HG02588 (cell line): Measurements from ENCODE around the gene ZC3H12D.
"Not testable (repeated sequence)": the region's sequence is repeated elsewhere in the genome, so short reads cannot be mapped to it uniquely, and the experiment has no call there.

Source experiments
- ATAC-seq: cut with Tn5 transposase; IDR thresholded peaks from one replicate; pipeline ENCODE4 v1.9.1; 2021; ENCODE audit warnings: mild to moderate bottlenecking, moderate library complexity; ENCODE audit not compliant: unreplicated experiment

Gene ZC3H12D

DNA sequence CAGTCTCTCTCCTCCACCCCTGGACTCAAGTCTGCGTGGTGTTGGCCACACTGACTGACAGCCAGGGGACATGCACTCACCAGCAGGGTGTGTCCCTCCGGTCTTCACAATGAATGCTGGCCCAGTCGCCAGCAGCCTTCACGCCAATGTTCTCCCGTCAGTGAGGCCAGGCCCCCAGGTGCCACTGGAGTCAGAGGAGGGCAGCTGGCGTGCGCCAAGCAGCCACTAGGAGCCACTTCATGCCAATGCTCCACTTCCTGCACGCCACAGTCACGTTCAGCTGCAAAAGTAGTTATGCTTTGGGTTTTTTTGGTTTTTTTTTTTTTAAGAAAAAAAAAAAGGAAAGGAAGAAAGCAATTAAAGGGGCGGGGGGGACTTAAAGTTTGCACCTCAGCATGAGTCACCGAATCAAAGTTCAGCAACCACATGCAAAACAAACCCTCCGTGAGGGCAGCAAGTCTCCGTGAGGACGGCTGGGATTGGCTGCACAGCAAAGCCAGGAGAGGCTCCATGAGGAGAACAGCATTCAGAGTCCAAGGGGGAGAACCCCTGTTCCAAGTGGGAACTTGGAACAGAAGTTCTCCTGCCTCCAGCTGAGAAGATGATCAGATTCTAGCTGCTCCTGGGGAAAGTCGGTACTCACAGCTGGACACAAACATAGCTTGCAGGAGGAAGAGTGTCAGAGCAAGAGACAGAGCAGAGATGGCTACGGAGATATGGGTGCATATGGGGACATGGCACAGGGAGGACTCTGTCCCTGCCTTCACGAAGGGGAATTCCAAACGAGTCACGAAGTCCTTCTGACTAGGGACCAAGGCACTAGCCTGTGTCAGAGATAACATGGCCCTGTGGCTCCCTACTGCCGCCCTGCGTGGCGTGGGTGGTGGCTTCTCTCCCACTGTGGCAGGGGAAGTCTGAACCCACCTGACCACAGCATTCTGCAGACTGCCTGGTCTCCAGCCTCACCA is at the start of gene ZC3H12D:
Gene ZC3H12D (minus strand): TSS at position 282 of the 968 bp plus-strand sequence. CDS start 10,471 bp downstream, outside the sequence.
- ATAC-seq = peak; percentile 40

DNA sequence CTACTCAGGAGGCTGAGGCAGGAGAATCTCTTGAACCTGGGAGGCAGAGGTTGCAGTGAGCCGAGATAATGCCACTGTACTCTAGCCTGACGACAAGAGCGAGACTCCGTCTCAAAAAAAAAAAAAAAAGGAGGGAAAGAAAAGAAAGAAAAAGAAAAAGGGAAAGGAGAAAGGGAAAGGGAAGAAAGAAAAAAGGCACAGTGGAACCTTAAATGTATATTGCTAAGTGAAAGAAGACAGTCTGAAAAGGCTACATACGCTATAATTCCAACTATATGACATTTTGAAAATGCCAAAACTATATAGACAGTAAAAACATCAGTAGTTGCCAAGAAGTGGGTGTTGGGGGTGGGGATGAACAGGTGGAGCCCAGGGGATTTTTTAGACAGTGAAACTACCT is 44.8 kb upstream of the ZC3H12D start:
- no peak for ATAC-seq

DNA sequence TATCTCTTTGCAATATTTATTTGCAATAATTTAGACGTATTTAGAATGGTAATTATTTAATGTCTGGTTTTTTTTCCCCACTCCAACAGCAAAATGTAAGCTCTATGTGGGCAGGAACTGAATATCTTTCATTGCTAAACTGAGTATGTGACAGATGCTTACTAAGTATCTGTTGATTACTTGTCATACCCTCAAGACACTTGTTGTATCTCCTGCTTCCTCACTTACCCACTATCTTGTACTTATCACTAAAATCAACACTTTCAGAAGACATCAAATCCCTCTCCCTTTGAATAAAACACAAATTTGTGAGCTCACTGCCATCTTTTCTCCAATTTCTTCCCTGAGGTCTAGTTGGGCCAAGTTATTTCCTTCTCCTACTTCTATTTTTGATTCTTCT is 30.7 kb upstream of the ZC3H12D start:
- no peak for ATAC-seq

DNA sequence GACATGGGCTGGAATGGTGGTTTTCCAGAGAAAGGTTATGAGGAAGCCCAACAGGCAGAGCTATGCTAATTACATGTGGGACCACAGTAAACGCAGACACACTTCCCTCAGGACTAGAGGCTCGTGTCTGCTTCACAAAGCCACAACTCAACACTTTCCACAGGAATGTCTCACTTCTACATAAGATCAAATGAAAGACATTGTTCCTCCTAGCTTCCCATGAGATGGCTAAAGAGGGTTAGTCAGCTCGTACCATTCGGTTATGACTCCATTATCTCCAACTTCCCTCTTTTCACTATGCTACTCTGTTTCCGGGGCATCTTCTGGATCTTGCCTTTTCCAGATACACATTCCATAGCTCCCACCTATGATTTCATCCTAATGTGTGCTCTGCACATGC is 29.1 kb upstream of the ZC3H12D start:
- ATAC-seq = no peak

DNA sequence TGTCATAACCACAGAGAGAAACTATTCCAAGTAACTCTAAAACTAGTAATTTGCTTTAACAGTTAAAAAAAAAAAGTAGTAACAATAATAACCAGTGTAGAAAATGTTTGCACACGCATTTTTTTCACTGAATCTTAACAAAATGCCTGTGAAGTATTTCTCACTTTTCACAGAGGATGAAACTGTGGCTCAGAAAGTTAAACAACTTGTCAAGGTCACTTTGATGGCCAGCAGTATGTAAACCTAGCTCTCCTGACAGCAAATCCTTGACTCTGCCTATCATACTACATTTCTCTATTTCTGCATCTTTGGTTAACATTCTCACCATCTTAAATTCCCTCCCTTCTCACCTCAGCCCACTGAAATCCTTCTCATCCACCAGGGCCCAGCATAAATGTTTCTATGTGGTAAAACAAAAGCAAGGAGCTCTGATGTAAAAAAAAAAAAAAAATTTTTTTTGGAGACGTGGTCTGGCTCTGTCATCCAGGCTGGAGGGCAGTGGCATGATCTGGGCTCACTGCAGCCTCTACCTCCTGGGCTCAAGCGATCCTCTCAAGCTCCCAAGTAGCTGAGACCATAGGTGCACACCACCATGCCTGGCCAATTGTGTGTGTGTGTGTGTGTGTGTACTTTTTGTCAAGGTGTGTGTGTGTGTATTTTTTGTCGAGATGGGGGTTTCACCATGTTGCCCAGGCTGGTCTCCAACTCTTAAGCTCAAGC is 26.1 kb upstream of the ZC3H12D start:
- no peak for ATAC-seq

DNA sequence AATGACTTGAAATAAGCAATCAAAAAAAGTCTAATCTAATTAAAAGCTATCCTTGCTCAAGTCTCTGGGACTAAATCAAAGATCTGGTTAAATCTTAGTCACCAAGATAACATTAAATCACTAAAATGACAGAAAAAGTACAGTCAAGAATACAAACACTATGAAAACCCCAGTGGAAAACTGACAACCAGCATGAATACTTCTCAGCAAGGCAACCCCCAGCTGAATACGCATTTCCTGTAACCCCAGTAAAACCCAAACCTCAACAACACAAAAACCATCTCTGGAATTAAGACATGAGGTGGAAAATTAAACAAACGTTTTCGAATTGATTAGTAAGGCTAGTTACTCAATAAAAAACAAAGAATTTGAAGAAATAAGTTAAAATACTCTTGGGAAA is 23.7 kb upstream of the ZC3H12D start:
- no peak for ATAC-seq

DNA sequence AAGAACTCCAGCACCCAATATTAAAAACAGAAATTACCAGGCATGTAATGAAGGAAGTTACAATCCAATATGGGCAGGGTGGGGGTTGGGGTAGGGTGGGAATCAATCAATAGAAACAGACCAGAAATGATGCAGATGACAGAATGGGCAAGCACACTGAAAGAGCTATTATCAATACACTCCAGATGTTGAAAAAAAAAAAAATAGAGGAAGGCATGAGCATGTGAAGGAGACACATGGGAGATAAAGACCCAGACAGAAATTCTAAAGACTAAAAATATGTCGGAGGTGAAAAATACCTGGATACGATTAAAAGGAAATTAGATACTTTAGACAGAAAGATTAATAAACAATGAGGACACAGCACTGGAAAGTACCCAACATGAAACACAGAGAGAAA is 19.1 kb upstream of the ZC3H12D start:
- ATAC-seq = no peak

DNA sequence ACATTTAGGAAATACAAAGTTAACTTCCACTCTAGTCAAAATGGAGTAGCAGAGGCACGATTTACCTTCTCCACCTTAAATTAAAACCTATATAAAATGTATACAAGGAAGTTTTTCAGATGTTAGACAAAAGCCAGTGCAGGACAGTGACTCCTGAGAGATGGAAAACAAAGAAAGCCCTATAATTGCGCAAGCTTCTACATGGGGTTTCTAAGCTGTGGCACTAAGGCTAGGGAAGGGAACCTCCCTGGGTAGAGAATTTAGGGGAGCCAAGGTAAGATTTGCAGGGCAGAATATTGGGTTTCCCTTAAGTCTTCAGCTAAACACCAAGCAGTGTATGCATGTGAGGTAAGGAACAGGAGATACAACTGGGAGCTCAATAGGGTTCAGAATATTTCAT is 18.5 kb upstream of the ZC3H12D start:
- no peak for ATAC-seq

DNA sequence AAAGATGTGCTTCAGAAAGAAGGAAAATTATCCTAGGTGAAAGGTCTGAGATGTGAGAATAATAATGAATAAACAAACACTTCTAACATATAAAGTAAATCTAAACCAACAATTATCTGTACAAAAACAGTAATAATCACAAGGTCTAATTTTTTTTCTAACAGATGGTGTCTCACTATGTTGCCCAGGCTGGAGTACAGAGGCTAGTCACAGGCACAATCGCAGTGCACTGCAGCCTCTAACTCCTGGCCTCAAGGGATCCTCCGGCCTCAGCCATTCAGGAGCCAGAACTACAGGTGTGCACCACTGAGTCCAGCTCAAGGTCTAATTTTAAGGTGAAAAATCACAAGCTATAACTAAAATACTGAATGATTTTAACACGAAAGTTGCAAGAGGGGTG is 17.0 kb upstream of the ZC3H12D start:
- ATAC-seq = no peak

DNA sequence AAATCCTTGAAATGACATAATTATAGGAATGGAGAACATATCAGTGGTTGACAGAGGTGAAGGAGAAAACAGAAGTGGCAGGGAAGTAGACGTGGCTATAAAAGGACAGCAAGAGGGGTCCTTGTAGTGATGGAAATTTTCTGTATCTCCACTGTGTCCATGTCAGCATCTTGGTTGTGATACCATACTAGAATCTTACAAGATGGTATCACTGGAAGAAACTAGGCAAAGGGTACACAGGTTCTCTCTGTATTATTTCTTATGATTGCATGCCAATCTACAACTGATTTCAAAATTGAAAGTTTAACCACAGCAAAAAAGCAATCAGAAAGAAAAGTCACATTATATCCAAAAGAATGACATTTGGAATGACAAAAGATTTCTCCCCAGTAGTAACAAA is 16.4 kb upstream of the ZC3H12D start:
- no peak for ATAC-seq

DNA sequence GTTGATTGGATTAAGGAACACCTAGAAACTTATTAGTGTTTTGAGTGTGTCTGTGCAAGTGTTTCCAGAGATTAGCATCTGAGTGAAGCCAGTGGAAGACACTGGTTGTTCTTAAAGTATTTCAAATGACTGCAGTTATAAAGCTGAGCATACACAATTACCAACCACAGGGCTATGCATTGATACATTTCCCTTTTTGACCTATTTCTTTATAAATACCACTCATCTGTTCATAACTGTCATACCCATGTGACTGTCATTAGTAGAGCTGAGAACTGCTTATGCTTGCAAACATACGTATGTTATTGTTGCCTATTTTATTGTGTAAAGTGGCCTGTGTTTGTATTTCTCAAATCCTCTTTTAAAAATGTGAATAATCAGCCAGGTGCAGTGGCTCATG is 15.3 kb upstream of the ZC3H12D start:
- ATAC-seq = no peak

DNA sequence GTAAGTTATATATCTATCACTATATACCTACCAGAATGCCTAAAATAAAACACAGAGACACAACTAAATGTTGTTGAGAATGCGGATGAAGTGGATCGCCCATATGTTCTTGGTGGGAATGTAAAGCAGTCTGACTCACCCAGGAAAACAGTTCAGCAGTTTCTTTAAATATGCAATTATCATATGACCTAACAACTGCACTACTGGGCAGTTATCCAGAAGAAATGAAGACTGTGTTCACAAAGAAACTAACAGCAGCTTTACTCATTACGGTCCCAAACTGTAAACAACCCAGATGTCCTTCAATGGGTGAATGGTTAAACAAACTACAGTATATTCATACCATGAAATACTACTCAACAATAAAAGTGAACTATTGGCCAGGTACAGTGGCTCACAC is 14.3 kb upstream of the ZC3H12D start:
- no peak for ATAC-seq

DNA sequence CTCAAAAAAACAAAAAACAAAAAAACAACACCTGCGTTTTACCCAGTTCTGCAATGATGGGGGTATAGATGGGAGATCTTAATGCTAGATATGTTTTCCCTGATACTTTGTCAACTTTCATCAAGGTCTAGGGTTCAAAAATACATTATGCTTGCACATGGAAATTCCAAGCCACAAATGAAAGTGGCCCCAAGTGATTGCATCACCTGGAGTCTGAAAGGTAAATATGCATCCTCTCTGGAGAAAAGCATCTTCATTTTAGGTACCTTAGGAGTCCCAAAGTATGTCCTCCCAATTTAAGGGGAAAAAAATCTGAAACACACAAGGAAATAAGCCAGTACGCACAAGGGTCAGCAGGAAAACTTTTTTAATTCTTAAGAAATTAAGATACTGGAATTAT is 12.6 kb upstream of the ZC3H12D start:
- ATAC-seq = no peak

DNA sequence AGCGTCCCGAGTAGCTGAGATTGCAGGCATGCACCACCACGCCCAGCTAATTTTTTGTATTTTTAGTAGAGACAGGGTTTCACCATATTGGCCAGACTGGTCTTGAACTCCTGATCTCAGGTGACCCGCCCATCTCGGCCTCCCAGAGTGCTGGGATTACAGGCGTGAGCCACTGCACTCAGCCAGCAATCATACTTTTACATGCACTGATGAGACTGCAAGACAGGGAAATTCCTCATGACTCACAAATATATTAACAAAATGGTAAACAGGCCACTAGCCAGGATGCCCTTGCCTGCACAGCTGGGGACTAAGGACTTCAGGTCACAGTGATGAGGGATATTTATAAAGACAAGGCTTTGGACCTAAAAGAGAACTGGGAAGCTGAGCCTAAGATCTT is 11.8 kb upstream of the ZC3H12D start:
- ATAC-seq = peak; percentile 62

DNA sequence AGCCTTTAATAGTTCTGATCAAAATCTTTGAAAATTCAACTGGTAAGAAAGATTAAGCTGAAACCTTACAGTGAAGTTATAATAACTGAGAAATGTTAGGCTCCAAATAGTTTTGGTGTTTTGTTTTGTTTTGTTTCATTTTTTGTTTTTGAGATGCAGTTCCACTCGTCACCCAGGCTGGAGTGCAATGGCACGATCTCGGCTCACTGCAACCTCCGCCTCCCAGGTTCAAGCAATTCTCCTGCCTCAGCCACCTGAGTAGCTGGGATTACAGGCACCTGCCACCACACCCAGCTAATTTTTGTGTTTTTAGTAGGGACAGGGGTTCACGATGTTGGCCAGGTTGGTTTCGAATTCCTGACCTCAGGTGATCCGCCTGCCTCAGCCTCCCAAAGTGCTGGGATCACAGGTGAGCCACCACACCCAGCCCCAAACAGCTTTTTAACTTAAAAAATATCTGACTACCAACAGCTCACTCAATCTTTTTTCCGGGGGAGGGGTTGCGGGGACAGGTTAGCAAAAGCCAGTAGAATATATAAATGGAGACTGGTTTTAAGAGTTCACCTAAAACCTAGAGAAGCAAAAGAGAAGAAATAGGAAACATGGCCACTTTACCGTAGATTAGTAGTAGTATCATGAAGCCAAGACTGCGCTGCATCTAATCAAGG is 10.7 kb upstream of the ZC3H12D start:
- ATAC-seq = not testable (repeated sequence)

DNA sequence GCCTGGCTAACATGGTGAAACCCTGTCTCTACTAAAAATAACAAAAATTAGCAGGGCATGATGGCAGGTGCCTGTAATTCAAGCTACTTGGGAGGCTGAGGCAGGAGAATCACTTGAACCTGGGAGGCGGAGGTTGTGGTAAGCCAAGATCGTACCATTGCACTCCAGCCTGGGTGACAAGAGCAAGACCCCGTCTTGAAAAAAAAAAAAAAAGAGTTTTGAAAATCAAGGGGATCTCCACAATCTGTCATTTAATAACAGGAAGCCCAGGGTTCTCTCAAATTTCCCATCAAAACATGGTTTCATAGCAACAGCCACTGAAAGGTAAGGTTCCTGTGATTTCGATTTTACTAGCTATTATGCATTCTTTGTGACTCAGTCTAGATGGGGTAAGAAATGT is 10.0 kb upstream of the ZC3H12D start:
- peak; percentile 73 for ATAC-seq

DNA sequence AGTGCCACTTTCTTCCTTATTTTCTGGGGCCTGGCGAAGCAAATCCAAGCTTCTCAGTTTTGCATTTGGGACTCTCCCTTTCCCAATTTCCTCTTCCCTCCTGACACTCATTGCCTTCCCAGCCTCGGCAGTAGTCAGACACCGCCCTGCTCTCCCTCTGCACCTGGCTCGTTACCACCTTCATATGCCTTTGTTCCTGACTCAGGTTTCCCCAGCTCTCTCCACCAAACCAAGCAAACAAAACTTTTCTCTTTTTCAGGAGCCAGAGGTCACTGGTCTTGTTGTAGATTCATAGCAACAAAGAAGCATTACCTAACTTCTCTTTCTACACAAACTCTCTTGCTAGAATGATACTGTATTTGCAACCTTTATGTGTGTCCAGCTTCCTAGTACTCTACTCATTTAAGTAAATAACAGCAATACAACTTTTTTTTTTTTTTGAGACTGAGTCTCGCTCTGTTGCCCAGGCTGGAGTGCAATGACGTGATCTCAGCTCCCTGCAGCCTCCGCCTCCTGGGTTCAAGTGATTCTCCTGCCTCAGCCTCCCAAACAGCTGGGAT is 9.0 kb upstream of the ZC3H12D start:
- no peak for ATAC-seq

DNA sequence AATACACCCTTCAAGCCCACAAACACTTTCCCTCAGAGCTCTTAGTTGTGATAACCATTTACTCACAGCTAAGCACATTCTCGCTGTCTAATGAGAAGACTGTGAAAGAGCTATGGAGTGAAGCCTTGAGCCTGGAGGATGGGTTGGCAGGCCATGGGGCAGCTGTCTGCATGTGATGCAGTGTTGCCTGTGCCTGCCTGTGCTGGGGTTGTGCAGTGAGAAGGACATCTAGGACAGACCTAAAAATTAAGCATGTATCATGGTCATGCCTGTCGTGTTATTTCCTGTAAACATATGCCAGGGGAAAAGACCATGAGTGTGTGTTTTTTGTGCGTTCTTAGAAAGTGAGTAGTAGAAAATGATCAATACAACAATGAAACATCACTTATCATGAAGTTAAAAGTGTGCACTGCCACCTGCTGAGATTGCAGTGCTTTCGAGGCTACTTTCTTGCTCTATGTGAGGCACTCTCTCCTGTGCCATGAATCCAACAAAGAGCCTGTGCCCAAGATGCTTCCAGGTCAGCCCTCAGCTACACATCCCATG is 8.1 kb upstream of the ZC3H12D start:
- no peak for ATAC-seq

DNA sequence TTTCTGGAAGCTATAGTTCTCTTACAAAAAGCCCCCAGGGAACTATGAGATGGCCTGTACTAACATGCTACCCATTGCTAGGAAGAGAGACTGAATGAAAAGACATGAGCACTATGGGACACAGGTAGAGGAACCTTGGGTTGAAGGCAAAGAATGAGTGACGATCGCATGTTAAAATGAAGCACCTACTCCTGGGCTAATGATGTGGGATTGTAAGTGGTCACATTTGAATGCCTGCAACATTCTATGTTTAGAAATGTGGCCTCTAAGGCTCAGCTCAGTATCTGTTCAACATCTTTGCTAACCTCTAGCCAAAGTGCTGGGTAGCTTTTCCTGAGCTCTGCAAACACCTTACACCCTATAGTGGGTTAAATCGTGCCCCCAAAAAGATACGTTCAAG is 5.2 kb upstream of the ZC3H12D start:
- no peak for ATAC-seq

DNA sequence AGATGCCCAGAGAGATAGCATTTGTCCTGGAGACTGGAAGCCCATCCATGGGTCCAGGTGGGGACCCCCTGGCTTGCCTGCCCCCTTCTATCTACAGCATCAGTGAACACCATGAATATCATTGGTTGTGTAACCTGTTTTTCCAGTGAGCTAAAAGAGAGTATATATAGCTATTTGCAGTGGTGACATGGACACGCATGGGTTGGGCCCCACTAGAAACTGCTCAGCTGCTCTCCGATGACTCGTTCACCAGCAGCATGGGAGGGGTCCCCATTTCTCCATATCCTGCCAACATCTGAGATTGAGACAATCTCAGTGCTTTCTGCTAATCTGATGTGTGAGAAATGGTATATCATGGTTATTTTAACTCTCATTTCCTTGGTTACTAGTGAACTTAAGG is 4.0 kb upstream of the ZC3H12D start:
- no peak for ATAC-seq

DNA sequence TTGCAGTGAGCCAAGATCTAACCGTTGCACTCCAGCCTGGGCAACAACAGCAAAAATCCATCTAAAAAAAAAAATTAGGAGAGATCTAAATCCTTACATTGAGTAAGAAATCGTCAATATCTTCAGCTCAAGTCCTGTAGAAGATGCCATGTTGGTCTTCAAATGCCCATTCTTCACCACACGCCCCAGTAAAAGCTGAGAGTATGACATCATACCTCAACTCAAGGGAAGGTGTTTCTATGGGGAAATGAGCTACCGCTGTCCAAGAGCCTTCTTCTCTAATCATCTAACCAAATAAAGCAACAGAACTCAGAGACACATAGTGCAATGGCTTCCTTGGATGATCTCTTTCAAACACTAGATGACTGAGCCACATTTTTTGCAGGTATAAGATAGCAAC is 2.5 kb upstream of the ZC3H12D start:
- ATAC-seq = no peak
